ENCODE measurements around the gene RXRA.

GRCh38 chr9:134419000-134419683, 92.9 kb downstream of the RXRA start:
- TF ChIP-seq CTCF (IDR thresholded peaks at IDR 0.05) (no peak), POLR2A (IDR thresholded peaks at IDR 0.05) (no peak)
